Ishikawa (cell line): ENCODE measurements around the gene UNC5B.

Source experiments
- CEBPB ChIP-seq: IDR thresholded peaks from 2 replicates; pipeline ENCODE4 v1.6.1; 2012
- CREB1 ChIP-seq: IDR thresholded peaks from 2 replicates; pipeline ENCODE4 v1.6.1; 2012; ENCODE audit warnings: low read depth
- EGR1 ChIP-seq: IDR thresholded peaks from 2 replicates; pipeline ENCODE4 v1.6.1; 2012
- EP300 ChIP-seq: IDR thresholded peaks from 2 replicates; pipeline ENCODE4 v1.6.1; 2012; ENCODE audit warnings: borderline replicate concordance
- FOXM1 ChIP-seq: IDR thresholded peaks from 2 replicates; pipeline ENCODE4 v1.6.1; 2012; ENCODE audit warnings: low read depth, borderline replicate concordance
- NFIC ChIP-seq: IDR thresholded peaks from 2 replicates; pipeline ENCODE4 v1.6.1; 2012
- RAD21 ChIP-seq: IDR thresholded peaks from 2 replicates; pipeline ENCODE4 v1.6.1; 2012; ENCODE audit warnings: low read depth
- TAF1 ChIP-seq: IDR thresholded peaks from 2 replicates; pipeline ENCODE4 v1.6.1; 2012; ENCODE audit warnings: low read depth, mild to moderate bottlenecking
- TCF12 ChIP-seq: IDR thresholded peaks from 2 replicates; pipeline ENCODE4 v1.6.1; 2012; ENCODE audit warnings: low read depth
- TEAD4 ChIP-seq: IDR thresholded peaks from 2 replicates; pipeline ENCODE4 v1.6.1; 2012
- YY1 ChIP-seq: IDR thresholded peaks from 2 replicates; pipeline ENCODE4 v1.6.1; 2012; ENCODE audit warnings: low read depth
- ZBTB7A ChIP-seq: IDR thresholded peaks from 2 replicates; pipeline ENCODE4 v1.6.1; 2012; ENCODE audit warnings: low read depth
- TF ChIP-seq, protein P1 (sequence below): IDR thresholded peaks from 2 replicates; pipeline ENCODE4 v1.6.1; 2012
- TF ChIP-seq, protein P2 (sequence below): IDR thresholded peaks from 2 replicates; pipeline ENCODE4 v1.6.1; 2012; ENCODE audit warnings: low read depth, mild to moderate bottlenecking
- TF ChIP-seq, protein P3 (sequence below): IDR thresholded peaks from 2 replicates; pipeline ENCODE4 v1.6.1; 2012

UNC5B gene

DNA sequence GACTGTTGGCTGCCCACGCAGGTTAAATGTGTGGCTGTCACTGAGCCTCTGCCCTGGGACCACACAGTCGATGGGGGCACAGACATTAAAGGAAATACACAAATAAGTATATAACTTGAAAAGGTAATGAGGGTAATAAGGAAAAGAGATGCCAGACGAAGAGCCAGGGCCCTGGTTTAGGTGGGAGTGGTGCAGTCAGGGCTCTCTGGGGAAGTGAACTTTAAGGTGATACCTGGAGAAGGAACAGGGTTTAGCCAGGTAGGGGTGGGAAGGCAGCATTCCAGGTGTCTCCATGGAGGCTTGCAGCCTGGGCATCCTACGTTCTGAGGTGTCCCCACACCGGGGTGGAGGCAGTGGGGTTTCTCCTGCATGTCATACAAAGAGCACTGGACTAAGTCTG lies 50.4 kb downstream of the UNC5B start:
- no peak for TF ChIP-seq RAD21
- no peak for TF ChIP-seq ZBTB7A
- no peak for TF ChIP-seq EGR1
- TF ChIP-seq CEBPB, result no peak
- TF ChIP-seq, protein P1, sequence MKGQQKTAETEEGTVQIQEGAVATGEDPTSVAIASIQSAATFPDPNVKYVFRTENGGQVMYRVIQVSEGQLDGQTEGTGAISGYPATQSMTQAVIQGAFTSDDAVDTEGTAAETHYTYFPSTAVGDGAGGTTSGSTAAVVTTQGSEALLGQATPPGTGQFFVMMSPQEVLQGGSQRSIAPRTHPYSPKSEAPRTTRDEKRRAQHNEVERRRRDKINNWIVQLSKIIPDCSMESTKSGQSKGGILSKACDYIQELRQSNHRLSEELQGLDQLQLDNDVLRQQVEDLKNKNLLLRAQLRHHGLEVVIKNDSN, result no peak
- no peak for TF ChIP-seq EP300
- TF ChIP-seq YY1, result no peak
- TF ChIP-seq NFIC, result no peak

DNA sequence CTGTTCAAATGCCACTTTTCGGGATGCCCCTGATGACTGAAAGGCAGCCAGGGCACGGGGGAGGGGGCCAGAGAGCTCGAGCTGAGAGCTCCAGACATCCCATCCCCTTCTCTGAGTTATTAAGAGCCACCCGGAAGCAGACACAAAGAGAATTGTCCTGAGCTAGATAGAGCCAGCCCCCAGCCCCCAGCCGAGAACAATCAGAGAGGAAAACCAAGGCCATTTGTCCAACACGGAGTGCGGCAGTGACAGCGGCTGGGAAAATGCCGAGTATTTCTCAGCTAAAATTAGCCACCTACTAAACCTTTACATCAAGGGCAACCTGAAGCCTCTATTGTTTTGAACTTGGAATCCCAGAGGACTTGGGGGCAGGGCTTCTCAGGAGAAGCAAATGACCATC lies 51.0 kb downstream of the UNC5B start:
- TF ChIP-seq YY1 (no peak), ZBTB7A (no peak), TAF1 (no peak), CEBPB (no peak), TCF12 (0 out of 2 replicates have a peak, but pooled peaks have one; percentile 30), EGR1 (no peak), FOXM1 (no peak)

DNA sequence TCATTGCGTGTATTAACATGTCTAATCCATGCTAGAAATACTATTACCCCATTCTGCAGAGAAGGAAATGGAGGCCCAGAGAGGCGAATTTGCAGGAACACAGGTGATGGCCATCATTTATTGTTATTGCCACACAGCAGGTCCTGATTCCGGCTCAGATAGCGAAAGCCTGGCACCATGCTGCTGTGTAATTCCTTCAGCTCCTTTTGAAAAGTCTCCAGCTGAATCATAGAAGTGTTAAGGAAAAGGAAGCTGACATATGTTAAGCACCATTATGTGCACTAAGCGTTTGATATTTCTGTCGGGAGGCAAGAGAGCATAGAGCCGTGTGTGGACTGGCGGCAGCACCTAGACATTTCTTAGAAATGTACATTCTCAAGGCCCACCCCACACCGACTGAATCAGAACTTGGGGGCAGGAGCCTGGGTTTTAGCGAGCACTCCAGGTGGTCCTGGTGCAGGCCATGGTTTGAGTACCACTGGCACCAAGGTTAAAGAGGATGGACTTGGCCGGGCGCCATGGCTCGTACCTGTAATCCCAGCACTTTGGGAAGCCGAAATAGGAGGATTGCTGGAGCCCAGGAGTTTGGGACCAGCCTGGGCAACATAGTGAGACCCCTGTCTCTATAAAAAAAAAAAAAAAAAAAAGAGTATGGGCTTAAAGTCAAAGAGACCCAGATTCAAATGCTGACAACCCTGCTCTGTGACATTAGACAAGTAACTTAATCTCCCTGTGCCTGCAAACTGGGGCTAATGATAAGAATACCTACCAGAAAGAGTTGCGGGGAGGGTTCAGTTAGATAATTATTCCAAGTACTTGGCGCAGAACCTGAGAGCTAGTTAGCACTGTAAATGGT lies 52.2 kb downstream of the UNC5B start:
- TF ChIP-seq RAD21 (no peak), ZBTB7A (no peak), TEAD4 (no peak), FOXM1 (no peak), CEBPB (no peak), EP300 (no peak), EGR1 (no peak), TCF12 (no peak), NFIC (no peak), YY1 (no peak), CREB1 (no peak), TAF1 (no peak)
- TF ChIP-seq, protein P2, sequence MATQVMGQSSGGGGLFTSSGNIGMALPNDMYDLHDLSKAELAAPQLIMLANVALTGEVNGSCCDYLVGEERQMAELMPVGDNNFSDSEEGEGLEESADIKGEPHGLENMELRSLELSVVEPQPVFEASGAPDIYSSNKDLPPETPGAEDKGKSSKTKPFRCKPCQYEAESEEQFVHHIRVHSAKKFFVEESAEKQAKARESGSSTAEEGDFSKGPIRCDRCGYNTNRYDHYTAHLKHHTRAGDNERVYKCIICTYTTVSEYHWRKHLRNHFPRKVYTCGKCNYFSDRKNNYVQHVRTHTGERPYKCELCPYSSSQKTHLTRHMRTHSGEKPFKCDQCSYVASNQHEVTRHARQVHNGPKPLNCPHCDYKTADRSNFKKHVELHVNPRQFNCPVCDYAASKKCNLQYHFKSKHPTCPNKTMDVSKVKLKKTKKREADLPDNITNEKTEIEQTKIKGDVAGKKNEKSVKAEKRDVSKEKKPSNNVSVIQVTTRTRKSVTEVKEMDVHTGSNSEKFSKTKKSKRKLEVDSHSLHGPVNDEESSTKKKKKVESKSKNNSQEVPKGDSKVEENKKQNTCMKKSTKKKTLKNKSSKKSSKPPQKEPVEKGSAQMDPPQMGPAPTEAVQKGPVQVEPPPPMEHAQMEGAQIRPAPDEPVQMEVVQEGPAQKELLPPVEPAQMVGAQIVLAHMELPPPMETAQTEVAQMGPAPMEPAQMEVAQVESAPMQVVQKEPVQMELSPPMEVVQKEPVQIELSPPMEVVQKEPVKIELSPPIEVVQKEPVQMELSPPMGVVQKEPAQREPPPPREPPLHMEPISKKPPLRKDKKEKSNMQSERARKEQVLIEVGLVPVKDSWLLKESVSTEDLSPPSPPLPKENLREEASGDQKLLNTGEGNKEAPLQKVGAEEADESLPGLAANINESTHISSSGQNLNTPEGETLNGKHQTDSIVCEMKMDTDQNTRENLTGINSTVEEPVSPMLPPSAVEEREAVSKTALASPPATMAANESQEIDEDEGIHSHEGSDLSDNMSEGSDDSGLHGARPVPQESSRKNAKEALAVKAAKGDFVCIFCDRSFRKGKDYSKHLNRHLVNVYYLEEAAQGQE, result no peak
- TF ChIP-seq, protein P3, sequence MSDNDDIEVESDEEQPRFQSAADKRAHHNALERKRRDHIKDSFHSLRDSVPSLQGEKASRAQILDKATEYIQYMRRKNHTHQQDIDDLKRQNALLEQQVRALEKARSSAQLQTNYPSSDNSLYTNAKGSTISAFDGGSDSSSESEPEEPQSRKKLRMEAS, result no peak
- TF ChIP-seq, protein P1, result no peak

DNA sequence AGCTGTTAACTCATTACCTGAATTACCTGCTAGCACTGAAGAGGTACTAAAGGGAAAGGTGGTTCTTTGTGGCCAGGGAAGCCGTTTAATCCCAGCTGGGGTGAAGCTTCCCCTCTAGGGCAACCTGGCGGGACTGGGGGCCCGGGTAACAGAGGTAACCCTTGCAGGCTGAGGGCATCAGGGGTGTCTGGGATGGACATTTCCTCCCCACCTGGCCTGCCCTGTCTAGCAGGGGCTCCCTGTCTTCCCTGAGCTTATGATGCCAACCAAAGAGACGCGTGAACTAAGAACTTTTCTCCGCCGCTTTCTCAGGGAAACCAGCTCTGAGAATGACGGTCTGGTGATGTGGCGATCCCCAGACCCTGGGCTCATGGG lies 52.8 kb downstream of the UNC5B start:
- TF ChIP-seq NFIC (no peak), YY1 (no peak), TEAD4 (no peak), EGR1 (no peak), FOXM1 (no peak), CEBPB (no peak), CREB1 (no peak), TCF12 (no peak), TAF1 (no peak), EP300 (no peak)
- TF ChIP-seq, protein P1, result no peak
- TF ChIP-seq, protein P3, result no peak
- TF ChIP-seq, protein P2, result no peak

DNA sequence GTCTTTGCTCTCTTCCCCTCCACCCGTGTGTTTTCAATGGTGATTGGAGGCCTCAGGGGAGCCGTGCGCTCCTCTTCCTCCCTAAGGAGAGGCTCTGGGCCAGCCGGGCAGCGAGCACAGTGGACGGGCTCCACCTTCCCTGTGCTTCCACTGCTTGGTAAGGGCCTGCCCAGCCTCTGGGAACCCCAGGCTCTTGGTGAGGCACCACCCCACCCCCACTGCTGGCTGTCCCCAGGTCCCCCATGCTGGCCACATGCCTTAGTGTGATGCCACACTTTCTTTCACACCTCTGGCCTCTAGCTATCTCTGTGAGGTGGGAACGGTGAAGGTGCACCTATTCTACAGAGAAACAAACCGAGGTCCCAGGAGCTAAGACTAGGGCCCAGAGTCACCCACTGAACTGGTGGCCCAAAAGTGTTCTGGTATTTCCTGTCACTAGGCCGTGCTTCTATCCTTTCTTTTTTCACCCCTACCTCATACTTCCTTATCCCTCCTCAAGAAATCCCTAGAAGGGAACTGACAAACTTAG lies 53.3 kb downstream of the UNC5B start:
- TF ChIP-seq CEBPB, result no peak
- no peak for TF ChIP-seq TCF12
- TF ChIP-seq, protein P2, result no peak
